Measurements from ENCODE around the gene DAZAP2. TPM values are rescaled to one million over a fixed set of nuclear protein-coding genes. Genes with fewer than 3 reads are reported as not detected.

The DAZAP2 gene
- total RNA-seq, 1 donor from 2014 or later, result 212 TPM

GRCh38 chr12:51238037-51238509, 553 bp upstream of the DAZAP2 start:
- peaks cover 30 to 31% of the 10 kb centered on the region in 2 donors for H3K36me3 ChIP-seq
- H3K27me3 ChIP-seq, result no peaks in the 10 kb centered on the region
- no peaks in the 10 kb centered on the region for H3K9me3 ChIP-seq
- H3K4me3 ChIP-seq, result peak overlapping the region; percentile 74 to 96
- TF ChIP-seq, protein P1, sequence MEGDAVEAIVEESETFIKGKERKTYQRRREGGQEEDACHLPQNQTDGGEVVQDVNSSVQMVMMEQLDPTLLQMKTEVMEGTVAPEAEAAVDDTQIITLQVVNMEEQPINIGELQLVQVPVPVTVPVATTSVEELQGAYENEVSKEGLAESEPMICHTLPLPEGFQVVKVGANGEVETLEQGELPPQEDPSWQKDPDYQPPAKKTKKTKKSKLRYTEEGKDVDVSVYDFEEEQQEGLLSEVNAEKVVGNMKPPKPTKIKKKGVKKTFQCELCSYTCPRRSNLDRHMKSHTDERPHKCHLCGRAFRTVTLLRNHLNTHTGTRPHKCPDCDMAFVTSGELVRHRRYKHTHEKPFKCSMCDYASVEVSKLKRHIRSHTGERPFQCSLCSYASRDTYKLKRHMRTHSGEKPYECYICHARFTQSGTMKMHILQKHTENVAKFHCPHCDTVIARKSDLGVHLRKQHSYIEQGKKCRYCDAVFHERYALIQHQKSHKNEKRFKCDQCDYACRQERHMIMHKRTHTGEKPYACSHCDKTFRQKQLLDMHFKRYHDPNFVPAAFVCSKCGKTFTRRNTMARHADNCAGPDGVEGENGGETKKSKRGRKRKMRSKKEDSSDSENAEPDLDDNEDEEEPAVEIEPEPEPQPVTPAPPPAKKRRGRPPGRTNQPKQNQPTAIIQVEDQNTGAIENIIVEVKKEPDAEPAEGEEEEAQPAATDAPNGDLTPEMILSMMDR (IDR thresholded peaks at IDR 0.05), result no peak
- intact Hi-C loops (cut with DNase I), result loop anchor here (1.0 to 5.0 kb wide), 4 partner anchors 20 to 211 kb away; partner anchors contain the start of genes CSRNP2, LETMD1, POU6F1 and SLC11A2
- H3K4me1 ChIP-seq, result peaks cover 14 to 25% of the 10 kb centered on the region in 2 donors
- H3K27ac ChIP-seq, result peak overlapping the region in 1 of 2 donors; percentile 99
- DNase-seq (ENCODE audit: low spot score in 2 of 2), result peak in 1 of 2 donors; percentile 65

DNA sequence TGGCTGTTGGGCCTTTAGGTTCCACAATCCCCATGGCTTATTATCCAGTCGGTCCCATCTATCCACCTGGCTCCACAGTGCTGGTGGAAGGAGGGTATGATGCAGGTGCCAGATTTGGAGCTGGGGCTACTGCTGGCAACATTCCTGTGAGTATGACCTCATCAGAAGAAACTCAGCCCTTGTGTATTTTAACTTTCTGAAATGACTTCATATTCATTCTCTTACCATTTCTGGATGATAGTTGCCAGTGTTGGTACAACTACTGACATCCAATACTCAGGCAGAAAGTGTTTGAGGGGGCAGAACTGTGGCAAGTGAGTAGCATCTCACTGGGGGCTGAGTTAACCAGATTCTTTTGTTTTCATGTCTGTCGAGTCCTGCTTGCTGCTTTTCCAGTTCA, 2.3 kb downstream of the DAZAP2 start:
- peaks cover 14 to 25% of the 10 kb centered on the region in 2 donors for H3K4me1 ChIP-seq
- peaks cover 37 to 49% of the 10 kb centered on the region in 2 donors for H3K36me3 ChIP-seq
- H3K27ac ChIP-seq, result peak overlapping the region; percentile 48 to 99
- intact Hi-C loops (cut with DNase I), result no loop called here
- no peak for DNase-seq (ENCODE audit: low spot score in 2 of 2)
- H3K4me3 ChIP-seq, result peak overlapping the region in 1 of 2 donors; percentile 96
- TF ChIP-seq, protein P1 (IDR thresholded peaks at IDR 0.05), result no peak
- H3K9me3 ChIP-seq, result no peaks in the 10 kb centered on the region
- H3K27me3 ChIP-seq, result no peaks in the 10 kb centered on the region

- Histone ChIP-seq H3K27ac (peak overlapping the region in 1 of 2 donors; percentile 48), H3K9me3 (no peaks in the 10 kb centered on the region), H3K4me3 (no peak overlapping the region), H3K36me3 (peaks cover 37 to 53% of the 10 kb centered on the region in 2 donors), H3K27me3 (no peaks in the 10 kb centered on the region), H3K4me1 (peaks cover 14 to 25% of the 10 kb centered on the region in 2 donors)
- TF ChIP-seq, protein P1 (IDR thresholded peaks at IDR 0.05), result no peak
- DNase-seq (ENCODE audit: low spot score in 2 of 2), result peak in 1 of 2 donors; percentile 35
- intact Hi-C loops (cut with DNase I), result no loop called here
These were observed 3.5 kb downstream of the DAZAP2 start for GRCh38 chr12:51242120-51242519.

DNA sequence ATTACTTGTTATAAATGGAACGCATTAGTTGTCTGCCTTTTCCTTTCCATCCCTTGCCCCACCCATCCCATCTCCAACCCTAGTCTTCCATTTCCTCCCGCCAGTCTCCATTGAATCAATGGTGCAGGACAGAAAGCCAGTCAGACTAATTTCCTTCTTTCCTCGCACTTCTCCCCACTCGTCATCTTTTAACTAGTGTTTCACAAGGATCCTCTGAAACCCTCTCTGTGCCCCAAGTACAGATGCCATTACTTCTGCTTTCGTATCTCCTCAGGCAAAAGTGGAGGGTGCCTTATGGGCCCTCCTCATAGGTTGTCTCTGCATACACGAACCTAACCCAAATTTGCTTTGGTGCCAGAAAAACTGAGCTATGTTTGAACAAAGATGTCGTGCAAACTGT, 4.2 kb downstream of the DAZAP2 start:
- peaks cover 14 to 25% of the 10 kb centered on the region in 2 donors for H3K4me1 ChIP-seq
- TF ChIP-seq, protein P1 (IDR thresholded peaks at IDR 0.05), result no peak
- intact Hi-C loops (cut with DNase I), result no loop called here
- no peak overlapping the region for H3K4me3 ChIP-seq
- no peak for DNase-seq (ENCODE audit: low spot score in 2 of 2)
- H3K9me3 ChIP-seq, result no peaks in the 10 kb centered on the region
- no peaks in the 10 kb centered on the region for H3K27me3 ChIP-seq
- peaks cover 37 to 53% of the 10 kb centered on the region in 2 donors for H3K36me3 ChIP-seq
- no peak overlapping the region for H3K27ac ChIP-seq

DNA sequence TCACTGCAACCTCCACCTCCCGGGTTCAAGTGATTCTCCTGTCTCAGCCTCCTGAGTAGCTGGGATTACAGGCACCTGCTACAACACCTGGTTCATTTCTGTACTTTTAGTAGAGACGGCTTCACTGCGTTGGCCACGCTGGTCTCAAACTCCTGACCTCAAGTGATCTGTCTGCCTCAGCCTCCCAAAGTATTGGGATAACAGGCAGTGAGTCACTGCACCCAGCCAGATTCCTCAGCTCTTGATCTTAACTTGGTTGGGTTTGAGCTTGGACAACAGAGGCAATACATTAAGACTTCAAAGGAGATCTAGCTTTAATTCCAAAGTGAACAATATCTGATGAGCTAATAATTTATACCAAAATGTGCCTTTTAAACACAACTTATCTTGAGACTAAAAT, 5.6 kb downstream of the DAZAP2 start:
- intact Hi-C loops (cut with DNase I), result no loop called here
- peaks cover 37 to 53% of the 10 kb centered on the region in 2 donors for H3K36me3 ChIP-seq
- H3K4me1 ChIP-seq, result peaks cover 14 to 22% of the 10 kb centered on the region in 2 donors
- H3K4me3 ChIP-seq, result no peak overlapping the region
- no peak overlapping the region for H3K27ac ChIP-seq
- DNase-seq (ENCODE audit: low spot score in 2 of 2), result no peak
- no peaks in the 10 kb centered on the region for H3K9me3 ChIP-seq
- no peaks in the 10 kb centered on the region for H3K27me3 ChIP-seq
- TF ChIP-seq, protein P1 (IDR thresholded peaks at IDR 0.05), result no peak

Data from ascending aorta (tissue), 2 donors.